ENCODE measurements around the gene GNAL. TPM values are rescaled to one million over a fixed set of nuclear protein-coding genes. Genes with fewer than 3 reads are reported as not detected.
A peak's percentile ranks its signal among the peaks of the same experiment; 100 is the strongest.

GNAL gene
- total RNA-seq, 2 experiments from 2014 or later: 0.11 to 0.19 TPM

DNA sequence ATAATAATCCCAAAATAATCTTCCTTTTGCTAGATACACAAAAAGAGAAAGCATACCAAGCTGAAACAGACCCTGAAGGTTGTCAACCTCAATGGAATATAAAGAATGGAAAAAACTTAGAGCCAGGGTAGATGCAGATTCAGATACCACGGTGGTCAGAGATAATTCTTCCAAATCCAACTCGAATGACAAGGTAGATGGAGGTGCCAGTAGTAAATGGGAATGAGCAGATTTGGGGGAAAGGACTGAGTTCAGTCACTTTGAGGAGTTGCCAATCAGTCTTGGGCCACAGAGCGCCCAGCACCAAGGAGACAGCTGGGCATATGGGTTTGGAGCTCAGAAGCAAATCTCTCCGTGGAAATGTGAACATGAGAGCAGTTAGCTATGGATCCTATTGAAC is 158.7 kb downstream of the GNAL start:
- peaks cover 31% of the 10 kb centered on the region for H3K4me1 Mint-ChIP-seq (ENCODE audit: low read depth)
- H3K9me3 Mint-ChIP-seq: no peaks in the 10 kb centered on the region
- Histone ChIP-seq H3K4me1 (ENCODE audit: insufficient read depth, low read length) (peaks cover 15% of the 10 kb centered on the region), H3K4me3 (ENCODE audit: low read length) (no peak overlapping the region), H3K9me3 (ENCODE audit: control insufficient read depth in 1 of 2, insufficient read depth in 1 of 2, low read length in 2 of 2) (no peaks in the 10 kb centered on the region), H3K36me3 (ENCODE audit: insufficient read depth, low read length) (no peaks in the 10 kb centered on the region), H3K27ac (ENCODE audit: low read depth in 1 of 2, low read length in 2 of 2) (no peak overlapping the region), H3K27me3 (ENCODE audit: control insufficient read depth in 1 of 2, insufficient read depth in 2 of 2, low read length in 2 of 2) (no peaks in the 10 kb centered on the region)
- POLR2A ChIA-PET: interaction anchor here (4.1 to 4.8 kb wide), 2 partner anchors 61 to 134 kb away, joined by 26 to 43 read pairs; partner anchors contain the start of genes IMPA2 and MPPE1
- intact Hi-C loops (cut with DNase I, micrococcal nuclease): loop anchor here in 1 of 2 experiments (10.0 kb wide), 2 partner anchors 1323 to 1877 kb away; partner anchors contain the start of genes FAM210A, NAPG and RNMT
- DNase-seq: no peak
- ATAC-seq (ENCODE audit: poor library complexity): no peak
- H3K36me3 Mint-ChIP-seq (ENCODE audit: low read depth): peaks cover 27% of the 10 kb centered on the region
- CTCF ChIA-PET: no interaction called here
- H3K4me3 Mint-ChIP-seq: peak overlapping the region; percentile 6
- no peaks in the 10 kb centered on the region for H3K27me3 Mint-ChIP-seq
- H3K27ac Mint-ChIP-seq: peak overlapping the region; percentile 56
- TF ChIP-seq, protein P1, sequence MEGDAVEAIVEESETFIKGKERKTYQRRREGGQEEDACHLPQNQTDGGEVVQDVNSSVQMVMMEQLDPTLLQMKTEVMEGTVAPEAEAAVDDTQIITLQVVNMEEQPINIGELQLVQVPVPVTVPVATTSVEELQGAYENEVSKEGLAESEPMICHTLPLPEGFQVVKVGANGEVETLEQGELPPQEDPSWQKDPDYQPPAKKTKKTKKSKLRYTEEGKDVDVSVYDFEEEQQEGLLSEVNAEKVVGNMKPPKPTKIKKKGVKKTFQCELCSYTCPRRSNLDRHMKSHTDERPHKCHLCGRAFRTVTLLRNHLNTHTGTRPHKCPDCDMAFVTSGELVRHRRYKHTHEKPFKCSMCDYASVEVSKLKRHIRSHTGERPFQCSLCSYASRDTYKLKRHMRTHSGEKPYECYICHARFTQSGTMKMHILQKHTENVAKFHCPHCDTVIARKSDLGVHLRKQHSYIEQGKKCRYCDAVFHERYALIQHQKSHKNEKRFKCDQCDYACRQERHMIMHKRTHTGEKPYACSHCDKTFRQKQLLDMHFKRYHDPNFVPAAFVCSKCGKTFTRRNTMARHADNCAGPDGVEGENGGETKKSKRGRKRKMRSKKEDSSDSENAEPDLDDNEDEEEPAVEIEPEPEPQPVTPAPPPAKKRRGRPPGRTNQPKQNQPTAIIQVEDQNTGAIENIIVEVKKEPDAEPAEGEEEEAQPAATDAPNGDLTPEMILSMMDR (IDR thresholded peaks at IDR 0.05): no peak

DNA sequence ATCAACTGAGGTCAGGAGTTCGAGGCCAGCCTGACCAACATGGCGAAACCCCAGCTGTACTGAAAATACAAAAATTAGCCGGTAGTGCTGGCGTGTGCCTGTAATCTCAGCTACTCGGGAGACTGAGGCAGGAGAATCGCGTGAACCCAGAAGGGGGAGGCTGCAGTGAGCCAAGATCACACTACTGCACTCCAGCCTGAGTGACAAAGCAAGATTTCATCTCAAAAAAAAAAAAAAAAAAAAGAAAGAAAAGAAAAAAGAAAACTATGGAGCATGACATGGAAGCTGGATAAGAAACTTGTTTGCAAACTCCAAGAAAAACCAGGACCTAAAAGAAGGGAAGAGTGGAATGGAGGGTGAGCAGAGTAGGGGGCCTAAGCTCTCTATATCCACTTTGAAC is 160.2 kb downstream of the GNAL start:
- POLR2A ChIA-PET: interaction anchor here (1.9 to 4.8 kb wide), 4 partner anchors 9 to 146 kb away, joined by 7 to 43 read pairs (median 23); partner anchors contain the start of genes IMPA2 and MPPE1
- Mint-ChIP-seq H3K4me3 (peak overlapping the region; percentile 100), H3K36me3 (ENCODE audit: low read depth) (peaks cover 27% of the 10 kb centered on the region), H3K4me1 (ENCODE audit: low read depth) (peaks cover 45% of the 10 kb centered on the region), H3K9me3 (no peaks in the 10 kb centered on the region), H3K27me3 (no peaks in the 10 kb centered on the region), H3K27ac (peak overlapping the region; percentile 97)
- TF ChIP-seq, protein P1 (IDR thresholded peaks at IDR 0.05): no peak
- ATAC-seq (ENCODE audit: poor library complexity) (no peak), DNase-seq (no peak)
- Histone ChIP-seq H3K4me3 (ENCODE audit: low read length) (no peak overlapping the region), H3K9me3 (ENCODE audit: control insufficient read depth in 1 of 2, insufficient read depth in 1 of 2, low read length in 2 of 2) (no peaks in the 10 kb centered on the region), H3K36me3 (ENCODE audit: insufficient read depth, low read length) (peaks cover 4% of the 10 kb centered on the region), H3K27ac (ENCODE audit: low read depth in 1 of 2, low read length in 2 of 2) (no peak overlapping the region), H3K27me3 (ENCODE audit: control insufficient read depth in 1 of 2, insufficient read depth in 2 of 2, low read length in 2 of 2) (no peaks in the 10 kb centered on the region), H3K4me1 (ENCODE audit: insufficient read depth, low read length) (peaks cover 24% of the 10 kb centered on the region)
- intact Hi-C loops (cut with DNase I, micrococcal nuclease): loop anchor here in 1 of 2 experiments (10.0 kb wide), 2 partner anchors 1324 to 1876 kb away; partner anchors contain the start of genes FAM210A, NAPG and RNMT
- CTCF ChIA-PET: interaction anchor here (1.0 kb wide), 1 partner anchor 23 kb away, joined by 3 read pairs; no protein-coding TSS in a partner anchor

DNA sequence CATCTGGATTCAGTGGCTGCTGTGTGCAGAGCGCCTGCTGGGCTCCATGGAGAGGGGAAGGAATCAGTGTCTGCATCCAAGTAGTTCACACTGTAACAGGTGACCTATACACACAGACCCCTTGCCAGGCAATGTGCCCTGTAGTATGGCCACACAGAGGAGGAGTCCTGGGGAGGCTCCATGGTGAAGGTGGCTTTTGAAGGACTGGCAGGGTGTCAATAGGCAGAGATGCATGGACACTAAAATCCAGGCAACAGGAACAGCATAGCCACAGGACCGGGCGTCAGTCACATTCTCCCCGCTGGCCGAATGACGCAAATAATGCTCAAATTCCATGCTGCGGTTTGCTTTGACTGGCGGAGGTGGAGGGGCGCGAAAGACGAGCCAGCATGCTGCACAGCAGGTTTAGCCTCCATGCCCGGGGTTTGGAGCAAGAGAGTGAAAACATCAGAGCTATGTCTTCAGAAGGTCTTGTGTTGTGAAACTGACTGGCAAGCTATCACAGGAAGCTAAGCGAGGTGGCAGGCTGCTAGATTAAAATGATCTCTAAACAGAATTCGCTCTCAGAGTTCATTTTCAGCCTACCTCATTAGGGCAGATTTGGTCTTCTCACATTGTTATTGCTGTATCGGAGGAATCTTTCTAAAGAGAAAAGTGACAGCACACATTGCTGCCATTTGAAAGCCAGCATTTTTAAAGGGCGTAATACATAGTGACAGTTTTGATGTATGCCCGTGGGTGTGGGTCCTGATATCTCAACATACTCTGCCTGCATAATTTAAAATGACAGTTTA is 161.0 kb downstream of the GNAL start:
- ATAC-seq (ENCODE audit: poor library complexity) (peak; percentile 55), DNase-seq (peak; percentile 25 to 88 (median 57))
- peak overlapping the region; percentile 97 for H3K27ac Mint-ChIP-seq
- POLR2A ChIA-PET: interaction anchor here (0.7 to 4.8 kb wide), 14 partner anchors 10 to 1936 kb away, joined by 3 to 43 read pairs (median 4); partner anchors contain the start of genes AFG3L2, CEP76, FAM210A and IMPA2
- Histone ChIP-seq H3K36me3 (ENCODE audit: insufficient read depth, low read length) (peaks cover 7% of the 10 kb centered on the region), H3K9me3 (ENCODE audit: control insufficient read depth in 1 of 2, insufficient read depth in 1 of 2, low read length in 2 of 2) (no peaks in the 10 kb centered on the region), H3K27me3 (ENCODE audit: control insufficient read depth in 1 of 2, insufficient read depth in 2 of 2, low read length in 2 of 2) (no peaks in the 10 kb centered on the region), H3K4me1 (ENCODE audit: insufficient read depth, low read length) (peaks cover 27% of the 10 kb centered on the region), H3K4me3 (ENCODE audit: low read length) (peak overlapping the region; percentile 64), H3K27ac (ENCODE audit: low read depth in 1 of 2, low read length in 2 of 2) (peak overlapping the region; percentile 85 to 92)
- H3K4me3 Mint-ChIP-seq: peak overlapping the region; percentile 100
- TF ChIP-seq, protein P1 (IDR thresholded peaks at IDR 0.05): no peak
- peaks cover 30% of the 10 kb centered on the region for H3K36me3 Mint-ChIP-seq (ENCODE audit: low read depth)
- H3K9me3 Mint-ChIP-seq: no peaks in the 10 kb centered on the region
- peaks cover 49% of the 10 kb centered on the region for H3K4me1 Mint-ChIP-seq (ENCODE audit: low read depth)
- no peaks in the 10 kb centered on the region for H3K27me3 Mint-ChIP-seq
- CTCF ChIA-PET: interaction anchor here (1.0 kb wide), 1 partner anchor 24 kb away, joined by 3 read pairs; no protein-coding TSS in a partner anchor
- intact Hi-C loops (cut with DNase I, micrococcal nuclease): loop anchor here (1.0 to 10.0 kb wide), 8 partner anchors 57 to 1938 kb away; partner anchors contain the start of genes NAPG (in 2 of the 2), AFG3L2 (in 1 of the 2), FAM210A (in 1 of the 2) and MPPE1 (in 1 of the 2)
